IPS DF 4.7 (cell line): ENCODE results near the gene ENTR1.
A peak's percentile ranks its signal among the peaks of the same experiment; 100 is the strongest.
"Not testable (repeated sequence)": the region's sequence is repeated elsewhere in the genome, so short reads cannot be mapped to it uniquely, and the experiment has no call there.

Source experiments
- DNase-seq: peaks from one replicate; pipeline ENCODE4 v3.0.0-alpha.2; 2013; ENCODE audit warnings: low spot score; ENCODE audit errors: extremely low read depth

The ENTR1 gene

GRCh38 chr9:136419092-136419420 lies 8.6 kb upstream of the ENTR1 start:
- DNase-seq: no peak

DNA sequence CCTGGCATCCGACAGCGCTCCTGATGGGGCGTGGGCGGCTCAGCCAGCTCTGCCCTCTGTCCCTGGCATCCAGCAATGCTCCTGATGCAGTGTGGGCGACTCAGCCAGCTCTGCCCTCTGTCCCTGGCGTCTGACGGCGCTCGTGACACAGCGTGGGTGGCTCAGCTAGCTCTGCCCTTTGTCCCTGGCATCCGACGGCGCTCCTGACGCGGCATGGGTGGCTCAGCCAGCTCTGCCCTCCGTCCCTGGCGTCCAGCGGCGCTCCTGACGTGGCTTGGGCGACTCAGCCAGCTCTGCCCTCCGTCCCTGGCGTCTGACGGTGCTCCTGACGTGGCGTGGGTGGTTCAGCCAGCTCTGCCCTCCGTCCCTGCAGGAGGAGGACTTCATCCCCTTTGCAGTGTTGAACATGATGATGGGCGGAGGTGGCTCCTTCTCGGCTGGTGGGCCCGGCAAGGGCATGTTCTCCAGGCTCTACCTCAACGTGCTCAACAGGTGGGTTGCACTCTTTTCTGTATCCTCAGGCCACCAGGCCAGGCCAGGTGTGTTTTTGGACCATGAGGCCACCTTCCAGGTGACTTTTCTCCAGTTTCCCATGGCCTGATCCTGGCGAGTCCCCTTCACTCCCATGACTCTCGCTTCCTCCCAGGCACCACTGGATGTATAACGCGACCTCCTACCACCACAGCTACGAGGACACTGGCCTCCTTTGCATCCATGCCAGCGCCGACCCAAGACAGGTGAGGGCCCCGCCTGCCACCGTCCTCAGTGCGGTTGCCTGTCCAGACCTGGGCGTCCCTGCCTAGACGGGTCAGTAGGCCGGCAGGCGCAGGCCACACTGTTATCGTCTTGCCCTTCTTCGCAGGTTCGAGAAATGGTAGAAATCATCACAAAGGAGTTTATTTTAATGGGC lies 8.0 kb upstream of the ENTR1 start:
- DNase-seq: no peak

- no peak for DNase-seq
Measured at GRCh38 chr9:136416914-136417313, 6.5 kb upstream of the ENTR1 start.

- no peak for DNase-seq
Measured at GRCh38 chr9:136416427-136416826, 6.0 kb upstream of the ENTR1 start.

DNA sequence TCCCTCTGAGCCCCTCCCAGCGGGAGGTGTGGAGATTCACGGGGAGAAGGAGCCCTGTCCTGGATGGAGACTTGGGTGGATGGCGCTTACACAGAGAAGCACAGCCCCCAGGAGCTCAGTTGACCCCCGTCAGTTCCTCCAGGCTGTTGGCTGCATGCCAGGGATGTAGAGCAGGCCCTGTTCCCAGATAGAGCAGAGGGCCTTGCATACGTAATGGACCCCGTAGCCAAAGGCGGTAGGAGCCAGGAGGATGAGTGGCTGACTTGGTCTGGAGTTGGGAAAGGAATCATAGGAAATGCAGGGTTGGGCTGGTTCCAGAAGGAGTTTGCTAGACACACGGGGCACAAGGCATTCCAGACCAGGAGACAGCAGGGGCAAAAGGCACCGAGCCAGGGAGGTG lies 2.5 kb upstream of the ENTR1 start:
- no peak for DNase-seq

GRCh38 chr9:136411378-136411777 lies 964 bp upstream of the ENTR1 start:
- DNase-seq: no peak

DNA sequence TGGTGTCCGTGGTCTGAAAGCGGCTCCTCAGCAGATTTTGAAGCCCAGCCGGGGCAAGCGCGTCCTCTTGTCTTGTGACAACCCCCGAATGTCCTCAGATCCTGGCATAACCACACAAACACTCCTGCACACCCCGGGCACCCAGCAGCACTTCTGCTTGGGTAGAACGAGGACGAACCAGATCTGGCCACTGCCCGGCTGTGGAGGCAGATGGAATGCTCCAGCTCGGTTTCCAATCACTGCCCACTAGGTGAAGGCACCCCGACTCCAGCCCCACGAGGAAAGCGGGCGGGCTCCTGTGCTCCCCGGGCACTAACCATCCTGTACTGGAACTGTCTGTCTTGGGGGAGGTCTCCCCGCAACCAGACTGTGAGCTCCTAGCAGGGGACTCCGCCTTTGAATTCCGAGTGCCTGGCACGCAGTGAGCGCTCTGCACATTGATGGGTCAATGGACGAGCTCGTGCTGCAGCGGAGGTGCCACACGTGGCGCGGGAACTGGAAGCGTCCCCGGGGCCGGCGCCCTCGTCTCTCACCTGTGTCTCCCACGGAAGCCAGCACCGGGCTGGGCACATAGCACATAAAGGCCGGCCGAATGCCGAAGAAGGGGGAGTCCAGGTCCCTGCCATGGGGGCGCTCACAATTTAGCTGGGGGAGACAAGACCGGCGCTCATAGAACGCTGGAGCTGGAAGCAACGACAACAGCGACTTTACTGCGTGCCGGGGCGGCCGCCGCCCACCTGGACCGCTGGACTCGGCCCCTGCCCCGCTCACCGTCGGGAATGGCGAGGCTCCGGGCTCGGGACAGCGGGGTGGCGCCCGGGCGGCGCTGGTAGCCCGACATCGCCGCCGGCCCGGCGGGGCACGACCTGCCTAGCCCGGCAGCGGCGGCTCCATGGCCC lies 608 bp downstream of the ENTR1 start:
- DNase-seq: no peak

GRCh38 chr9:136407911-136408310 lies 2.5 kb downstream of the ENTR1 start:
- DNase-seq: no peak

DNA sequence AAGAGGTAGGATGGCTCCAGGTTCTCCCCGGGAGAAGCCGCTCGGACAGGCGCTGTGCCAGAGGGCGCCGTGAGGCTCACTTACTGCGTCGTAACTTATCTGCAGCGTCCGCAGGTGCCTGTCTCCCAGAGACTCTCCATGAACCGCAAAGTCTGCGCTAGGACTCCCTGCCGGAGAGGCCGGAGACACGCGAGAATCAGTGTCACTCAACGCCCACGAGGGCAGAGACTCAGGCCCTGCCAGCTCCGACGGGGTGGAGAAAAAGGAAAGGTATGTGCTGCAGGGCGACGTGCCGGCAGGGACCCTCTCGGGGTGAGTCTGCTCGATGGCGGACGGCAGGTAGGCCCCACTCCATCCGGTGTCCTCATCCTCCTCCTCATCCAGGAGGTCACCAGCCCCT lies 3.4 kb downstream of the ENTR1 start:
- DNase-seq: not testable (repeated sequence)

DNA sequence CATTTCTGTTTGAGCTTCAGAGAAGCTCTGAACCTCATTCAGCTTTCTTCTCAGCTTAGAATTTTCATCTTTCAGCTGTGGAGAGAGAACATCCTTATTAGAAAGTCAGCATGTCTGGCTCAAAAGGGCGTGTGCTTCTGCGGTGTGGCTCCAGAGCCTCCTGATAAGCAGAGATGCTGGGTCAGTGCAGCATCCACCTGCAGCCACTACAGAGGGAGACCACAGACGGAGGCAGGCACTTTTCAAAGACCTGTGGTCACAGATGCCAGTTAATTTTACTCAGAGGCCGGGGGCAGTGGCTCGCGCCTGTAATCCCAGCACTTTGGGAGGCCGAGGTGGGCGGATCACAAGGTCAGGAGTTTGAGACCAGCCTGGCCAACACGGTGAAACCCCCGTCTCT lies 4.5 kb downstream of the ENTR1 start:
- not testable (repeated sequence) for DNase-seq

DNA sequence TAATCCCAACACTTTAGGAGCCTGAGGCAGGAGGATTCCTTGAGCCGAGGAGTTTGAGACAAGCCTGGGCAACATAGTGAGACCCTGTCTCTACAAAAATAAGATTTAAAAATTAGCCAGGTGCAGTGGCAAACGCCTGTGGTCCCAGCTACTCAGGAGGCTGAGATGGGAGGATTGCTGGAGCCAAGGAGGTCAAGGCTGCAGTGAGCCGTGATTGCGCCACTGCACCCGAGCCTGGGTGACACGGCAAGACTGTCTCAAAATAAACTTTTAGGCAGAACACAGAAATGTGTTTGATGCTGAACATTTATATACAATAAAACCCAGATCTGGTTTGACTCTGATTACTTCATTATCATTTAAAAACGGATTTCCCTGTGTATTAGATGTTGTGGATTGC lies 4.9 kb downstream of the ENTR1 start:
- DNase-seq: no peak

DNA sequence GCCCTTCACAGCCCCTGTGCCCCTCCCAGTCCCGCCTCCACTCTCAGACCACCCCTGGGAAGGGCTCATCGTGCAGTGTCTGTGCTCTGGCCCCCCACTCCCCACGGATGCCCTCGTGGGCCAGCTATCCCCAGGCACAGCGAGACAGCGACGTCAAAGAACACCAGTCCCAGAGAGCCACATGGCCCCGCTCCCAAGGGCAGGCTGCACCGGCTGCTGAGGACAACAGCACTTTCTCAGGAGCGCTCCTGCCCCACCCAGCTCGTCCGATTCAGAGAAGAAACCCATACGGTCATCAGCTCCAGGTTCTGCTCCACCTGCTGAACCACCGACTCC lies 5.6 kb downstream of the ENTR1 start:
- no peak for DNase-seq

- DNase-seq: no peak
Measured at GRCh38 chr9:136403915-136404800, 6.3 kb downstream of the ENTR1 start.

DNA sequence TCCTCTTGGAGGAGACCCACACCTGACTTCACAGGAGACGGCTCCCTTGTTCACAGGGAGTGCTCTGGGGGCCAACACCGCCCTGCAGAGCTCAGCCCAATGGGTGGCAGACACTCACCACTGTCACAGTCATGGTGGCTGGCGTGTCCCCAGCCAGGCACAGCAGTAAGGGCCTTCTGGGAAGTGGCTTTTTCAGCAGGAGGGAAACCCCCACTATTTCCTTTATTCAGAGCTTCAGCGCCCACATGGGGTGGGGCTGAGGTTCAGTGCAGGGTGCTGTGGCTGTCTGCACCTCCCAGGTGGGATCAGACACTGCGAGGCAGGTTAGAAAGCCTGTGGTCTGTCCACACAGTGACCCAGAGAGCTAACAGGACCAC lies 6.9 kb downstream of the ENTR1 start:
- no peak for DNase-seq

- DNase-seq: no peak
Measured at GRCh38 chr9:136402067-136402466, 8.3 kb downstream of the ENTR1 start.

GRCh38 chr9:136401173-136401922 lies 9.1 kb downstream of the ENTR1 start:
- no peak for DNase-seq

DNA sequence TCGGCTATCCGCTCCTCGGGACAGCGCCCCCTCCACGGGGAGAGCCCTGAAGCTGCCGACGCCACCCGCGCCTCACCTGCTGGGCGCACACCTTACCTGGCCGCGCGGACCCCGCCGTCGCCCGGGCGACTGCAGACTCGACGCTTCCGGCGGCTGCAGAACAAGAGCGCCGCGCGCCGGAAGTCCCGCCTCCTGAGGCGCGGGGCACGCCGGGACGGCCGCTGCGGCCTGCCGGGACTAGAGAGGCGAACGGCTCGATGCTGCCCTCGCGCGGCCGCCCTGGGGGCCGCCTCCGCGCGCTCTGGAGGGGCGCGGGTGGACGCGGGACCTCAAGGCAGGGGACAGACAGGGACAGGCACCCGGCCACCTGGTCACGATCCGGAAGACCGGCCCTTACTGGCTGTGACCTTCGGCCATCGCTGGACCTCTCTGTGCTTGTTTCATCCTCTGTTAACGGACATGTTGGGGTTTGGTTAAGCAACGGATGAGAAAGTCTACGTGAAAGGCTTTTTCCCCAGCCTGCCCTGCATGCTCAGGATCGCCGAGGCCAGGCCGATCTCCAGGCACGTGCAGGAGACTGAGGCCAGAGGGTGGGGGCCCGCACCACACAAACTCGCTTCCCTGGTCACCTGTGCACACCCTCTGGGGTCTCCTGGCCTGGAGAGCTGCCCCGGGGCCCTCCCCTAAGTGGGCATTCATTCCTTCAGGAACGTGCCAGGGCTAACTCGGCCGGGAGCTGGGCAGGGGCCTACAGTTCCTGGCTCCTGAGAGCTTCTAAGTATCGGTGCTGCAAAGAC lies 10.2 kb downstream of the ENTR1 start, which contains the start of gene SNAPC4:
TSS of gene SNAPC4 (minus strand) at position 133 of the 797 bp plus-strand sequence. CDS start 1,742 bp downstream, outside the sequence.
- peak; percentile 46 for DNase-seq

DNA sequence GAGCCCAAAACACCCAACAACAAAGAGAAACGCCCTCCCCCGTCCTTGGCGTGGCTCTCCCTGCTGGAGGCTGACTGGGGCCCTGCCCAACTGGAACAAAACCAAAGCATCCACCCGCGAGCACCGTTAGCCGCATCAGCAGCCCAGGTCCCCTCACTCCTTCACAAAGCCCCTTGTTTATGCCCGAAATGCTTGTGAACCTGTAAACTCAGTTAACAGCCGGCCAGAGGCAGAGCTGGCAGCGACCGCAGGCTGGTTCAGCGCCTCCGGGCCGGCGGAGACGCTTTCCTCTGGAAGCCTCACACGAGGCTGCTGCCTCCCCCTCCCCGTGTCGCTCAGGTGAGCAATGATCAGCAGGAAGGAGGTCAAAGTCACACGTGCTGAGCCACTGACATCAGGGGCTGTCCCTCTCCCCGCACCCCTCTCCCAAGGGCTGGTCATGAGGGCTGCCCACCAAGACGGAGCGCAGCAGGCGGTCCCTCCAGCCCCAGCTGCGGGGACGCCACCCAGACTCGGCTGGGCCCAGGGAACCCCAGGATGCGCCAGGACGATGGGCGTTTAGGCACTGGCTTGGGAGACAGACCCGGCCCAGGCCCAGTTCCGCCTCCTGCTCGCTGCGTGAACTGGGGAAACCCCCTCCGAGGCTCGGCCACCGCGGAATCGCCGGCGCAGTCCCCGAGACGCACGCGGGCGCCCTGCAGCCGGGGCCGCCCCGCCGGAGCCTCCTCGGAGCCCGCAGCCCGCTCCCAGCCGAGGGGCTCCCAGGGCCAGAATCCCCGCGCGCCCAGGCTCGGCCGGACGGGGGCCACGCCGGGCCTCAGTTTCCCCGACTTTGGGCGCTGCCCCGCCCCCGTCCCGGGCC lies 11.0 kb downstream of the ENTR1 start:
- DNase-seq: no peak

DNA sequence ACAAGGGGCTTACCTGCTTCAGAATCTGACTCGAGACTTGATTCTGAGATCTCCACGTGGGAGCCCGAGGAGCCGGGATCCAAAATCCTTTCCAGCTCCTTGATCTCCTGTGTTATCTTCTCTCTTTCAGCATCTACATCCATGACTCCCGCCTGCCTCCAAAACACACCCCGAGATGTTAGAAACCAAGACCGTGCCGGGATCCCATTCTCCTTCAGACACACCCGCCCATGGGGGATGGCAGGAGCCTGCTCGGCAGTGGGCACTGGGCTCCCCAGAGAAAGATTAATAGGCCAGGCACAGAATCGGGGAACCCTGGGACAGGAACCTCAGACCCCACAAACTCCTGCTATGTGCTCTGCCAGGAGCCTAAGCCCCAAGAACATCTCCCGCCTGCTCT lies 12.1 kb downstream of the ENTR1 start:
- DNase-seq: no peak
